Activated effector memory CD4-positive, alpha-beta T cell treated with anti-CD3 and anti-CD28 coated beads, Interleukin-2, amount 50 U/mL, for 16 hours (primary cell): ENCODE results near the gene LTBP1.

ENCODE experiments used
- DNase-seq: peaks from one replicate; pipeline ENCODE4 v3.0.0-alpha.2; 2020

Gene LTBP1

GRCh38 chr2:33121416-33121815 lies 174.7 kb downstream of the LTBP1 start:
- DNase-seq = no peak

- DNase-seq = no peak
These were observed 175.2 kb downstream of the LTBP1 start for GRCh38 chr2:33121925-33122324.

GRCh38 chr2:33122726-33123125 lies 176.0 kb downstream of the LTBP1 start:
- DNase-seq = no peak

- DNase-seq = no peak
These were observed 176.5 kb downstream of the LTBP1 start for GRCh38 chr2:33123216-33123615.

- no peak for DNase-seq
These were observed 179.8 kb downstream of the LTBP1 start for GRCh38 chr2:33126552-33126951.

GRCh38 chr2:33126958-33127357 lies 180.2 kb downstream of the LTBP1 start:
- DNase-seq = no peak

- no peak for DNase-seq
These were observed 182.7 kb downstream of the LTBP1 start for GRCh38 chr2:33129263-33130053.

GRCh38 chr2:33130054-33130447 lies 183.3 kb downstream of the LTBP1 start:
- DNase-seq = no peak

GRCh38 chr2:33130544-33130943 lies 183.8 kb downstream of the LTBP1 start:
- no peak for DNase-seq

- DNase-seq = no peak
These were observed 184.4 kb downstream of the LTBP1 start for GRCh38 chr2:33131111-33131510.

GRCh38 chr2:33131749-33132148 lies 185.0 kb downstream of the LTBP1 start:
- DNase-seq = no peak

GRCh38 chr2:33133454-33133952 lies 186.8 kb downstream of the LTBP1 start:
- no peak for DNase-seq

- DNase-seq = no peak
These were observed 187.5 kb downstream of the LTBP1 start for GRCh38 chr2:33134086-33134771.

GRCh38 chr2:33134791-33135560 lies 188.2 kb downstream of the LTBP1 start:
- DNase-seq = no peak

- DNase-seq = no peak
These were observed 188.9 kb downstream of the LTBP1 start for GRCh38 chr2:33135645-33136044.

GRCh38 chr2:33136056-33136455 lies 189.3 kb downstream of the LTBP1 start:
- DNase-seq = no peak

GRCh38 chr2:33136566-33136965 lies 189.8 kb downstream of the LTBP1 start:
- DNase-seq = no peak

- no peak for DNase-seq
These were observed 190.6 kb downstream of the LTBP1 start for GRCh38 chr2:33137331-33137730.

- no peak for DNase-seq
These were observed 193.2 kb downstream of the LTBP1 start for GRCh38 chr2:33139949-33140348.

- no peak for DNase-seq
These were observed 194.7 kb downstream of the LTBP1 start for GRCh38 chr2:33141476-33141875.

- no peak for DNase-seq
These were observed 196.1 kb downstream of the LTBP1 start for GRCh38 chr2:33142810-33143209.

- DNase-seq = no peak
These were observed 197.5 kb downstream of the LTBP1 start for GRCh38 chr2:33144243-33144642.

- no peak for DNase-seq
These were observed 198.7 kb downstream of the LTBP1 start for GRCh38 chr2:33145459-33145858.

- no peak for DNase-seq
These were observed 199.3 kb downstream of the LTBP1 start for GRCh38 chr2:33146102-33146501.
